GM12892 (cell line): ENCODE results near the gene JPH3.

ENCODE experiments used
- POLR2A ChIP-seq: IDR thresholded peaks from 2 replicates; pipeline ENCODE4 v1.6.1; 2011; ENCODE audit warnings: low read depth, low read length, control low read depth
- POLR2AphosphoS5 ChIP-seq: IDR thresholded peaks from 2 replicates; pipeline ENCODE4 v1.6.1; 2011; ENCODE audit warnings: low read depth, low read length, control low read depth
- TAF1 ChIP-seq: IDR thresholded peaks from 2 replicates; pipeline ENCODE4 v1.6.1; 2011; ENCODE audit warnings: low read depth, mild to moderate bottlenecking, control low read depth, low read length, borderline replicate concordance

DNA sequence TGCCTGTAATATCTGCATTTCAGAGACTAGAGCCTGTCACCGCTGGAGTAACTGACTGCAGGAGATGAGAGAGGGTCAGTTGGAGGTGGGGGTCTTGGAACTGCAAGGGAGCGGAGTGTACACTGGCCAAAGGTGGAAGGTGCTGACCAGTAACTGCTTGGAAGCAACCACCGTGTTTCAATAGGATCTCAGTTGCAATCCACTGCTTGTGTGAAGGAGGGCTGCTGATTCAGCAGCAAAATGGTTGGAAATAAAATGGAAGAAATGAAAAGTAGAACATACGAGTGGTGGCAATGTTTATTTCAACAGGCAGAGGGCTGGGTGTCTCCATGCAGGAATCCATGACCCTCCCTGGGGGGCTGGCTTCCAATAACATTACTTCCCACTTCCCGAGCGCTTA lies 2.1 kb upstream of the JPH3 start:
- TF ChIP-seq POLR2AphosphoS5: no peak
- no peak for TF ChIP-seq POLR2A
- no peak for TF ChIP-seq TAF1
